ENCODE data around the gene B4GALNT3.

B4GALNT3 gene

DNA sequence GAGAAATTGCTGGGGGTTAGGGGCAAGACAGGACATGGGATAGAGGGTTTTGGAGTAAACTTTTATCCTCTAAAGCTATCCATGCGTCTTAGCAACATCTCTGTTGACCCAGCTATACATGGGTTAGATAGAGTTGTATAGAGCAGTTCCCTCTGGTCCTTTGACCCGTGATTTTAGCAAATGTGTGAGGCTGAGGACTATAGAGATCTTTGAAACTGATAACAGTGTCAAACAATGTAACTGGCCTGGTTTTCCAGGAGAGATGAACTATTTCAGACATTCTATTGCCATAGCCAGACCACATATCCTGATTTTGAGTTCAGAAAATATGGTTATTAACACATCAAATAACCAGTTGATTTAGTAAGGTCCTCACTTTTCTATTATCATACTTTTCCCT lies 60.4 kb downstream of the B4GALNT3 start:
- TF ChIP-seq, protein P1, sequence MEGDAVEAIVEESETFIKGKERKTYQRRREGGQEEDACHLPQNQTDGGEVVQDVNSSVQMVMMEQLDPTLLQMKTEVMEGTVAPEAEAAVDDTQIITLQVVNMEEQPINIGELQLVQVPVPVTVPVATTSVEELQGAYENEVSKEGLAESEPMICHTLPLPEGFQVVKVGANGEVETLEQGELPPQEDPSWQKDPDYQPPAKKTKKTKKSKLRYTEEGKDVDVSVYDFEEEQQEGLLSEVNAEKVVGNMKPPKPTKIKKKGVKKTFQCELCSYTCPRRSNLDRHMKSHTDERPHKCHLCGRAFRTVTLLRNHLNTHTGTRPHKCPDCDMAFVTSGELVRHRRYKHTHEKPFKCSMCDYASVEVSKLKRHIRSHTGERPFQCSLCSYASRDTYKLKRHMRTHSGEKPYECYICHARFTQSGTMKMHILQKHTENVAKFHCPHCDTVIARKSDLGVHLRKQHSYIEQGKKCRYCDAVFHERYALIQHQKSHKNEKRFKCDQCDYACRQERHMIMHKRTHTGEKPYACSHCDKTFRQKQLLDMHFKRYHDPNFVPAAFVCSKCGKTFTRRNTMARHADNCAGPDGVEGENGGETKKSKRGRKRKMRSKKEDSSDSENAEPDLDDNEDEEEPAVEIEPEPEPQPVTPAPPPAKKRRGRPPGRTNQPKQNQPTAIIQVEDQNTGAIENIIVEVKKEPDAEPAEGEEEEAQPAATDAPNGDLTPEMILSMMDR (conservative IDR thresholded peaks at IDR 0.05; ENCODE audit: low read depth, low read length): no peak
- no peak overlapping the region for H3K4me3 ChIP-seq (ENCODE audit: low read length)
- DNase-seq (ENCODE audit: low read depth): no peak

DNA sequence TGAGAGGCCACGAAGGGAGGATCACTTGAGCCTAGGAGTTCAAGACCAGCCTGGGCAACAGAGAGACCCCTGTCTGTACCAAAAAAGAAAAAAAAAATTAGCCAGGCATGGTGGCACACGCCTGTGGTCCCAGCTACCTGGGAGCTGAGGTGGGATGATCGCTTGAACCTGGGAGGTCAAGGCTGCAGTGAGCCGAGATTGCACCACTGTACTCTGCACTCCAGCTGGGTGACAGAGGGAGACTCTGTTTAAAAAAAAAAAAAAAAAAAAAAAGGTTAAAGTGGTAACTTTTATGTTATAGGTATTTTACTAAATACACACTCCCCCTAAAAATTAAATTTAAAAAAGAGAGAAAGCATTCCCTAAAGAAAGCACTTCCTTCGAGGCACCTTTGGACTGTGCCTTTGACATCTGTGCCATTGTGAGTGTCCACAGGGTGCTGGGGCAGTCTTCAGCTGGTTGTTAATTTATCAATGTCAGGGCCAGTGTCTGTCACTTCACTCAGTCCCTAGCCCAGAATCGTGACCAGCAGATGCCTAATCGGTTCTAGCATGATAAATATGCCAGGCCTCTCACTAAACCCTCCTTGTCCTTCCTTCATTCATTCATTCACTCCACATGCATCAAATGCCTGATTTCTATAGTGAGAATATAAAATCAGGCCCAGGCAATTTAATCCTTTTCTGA lies 63.1 kb downstream of the B4GALNT3 start:
- TF ChIP-seq, protein P1 (conservative IDR thresholded peaks at IDR 0.05; ENCODE audit: low read depth, low read length): no peak
- no peak overlapping the region for H3K4me3 ChIP-seq (ENCODE audit: low read length)
- no peak for DNase-seq (ENCODE audit: low read depth)

DNA sequence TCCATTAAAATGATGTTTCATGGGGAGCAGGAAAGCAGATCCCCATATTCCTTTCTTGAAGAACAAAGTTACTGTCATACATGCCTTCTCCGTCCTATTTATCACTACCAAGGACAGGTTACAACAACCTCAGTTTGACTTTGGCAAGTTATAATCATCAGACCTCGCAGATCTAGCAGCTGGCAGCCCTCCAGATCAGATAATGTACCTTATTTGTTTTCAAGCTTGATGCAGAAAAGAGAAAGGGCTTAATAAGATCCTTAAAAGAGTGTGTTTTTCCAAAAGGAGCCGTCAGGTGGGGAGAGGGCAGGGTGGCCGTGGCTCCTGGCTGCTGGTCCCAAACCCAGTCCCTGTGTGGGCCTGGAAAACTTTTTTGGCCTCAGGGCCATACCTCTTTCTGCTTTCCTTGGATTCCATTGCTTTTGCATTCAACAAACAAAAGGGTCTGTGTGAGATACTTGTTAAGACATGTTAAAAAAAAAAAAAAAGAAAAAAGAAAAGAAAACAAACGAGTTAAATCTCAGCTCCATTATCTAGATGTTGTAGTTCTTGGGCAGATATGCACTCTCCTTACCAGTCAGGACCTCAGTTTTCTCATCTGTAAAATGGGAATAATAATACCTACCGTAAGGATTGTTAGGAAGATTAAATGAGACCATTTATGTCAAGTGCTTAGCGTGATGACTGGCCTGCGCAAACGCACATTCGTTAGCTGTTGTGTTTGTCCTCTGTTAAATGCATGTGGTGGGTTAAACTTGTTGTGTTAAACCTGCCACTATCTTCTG lies 64.6 kb downstream of the B4GALNT3 start:
- TF ChIP-seq, protein P1 (conservative IDR thresholded peaks at IDR 0.05; ENCODE audit: low read depth, low read length): no peak
- DNase-seq (ENCODE audit: low read depth): no peak

DNA sequence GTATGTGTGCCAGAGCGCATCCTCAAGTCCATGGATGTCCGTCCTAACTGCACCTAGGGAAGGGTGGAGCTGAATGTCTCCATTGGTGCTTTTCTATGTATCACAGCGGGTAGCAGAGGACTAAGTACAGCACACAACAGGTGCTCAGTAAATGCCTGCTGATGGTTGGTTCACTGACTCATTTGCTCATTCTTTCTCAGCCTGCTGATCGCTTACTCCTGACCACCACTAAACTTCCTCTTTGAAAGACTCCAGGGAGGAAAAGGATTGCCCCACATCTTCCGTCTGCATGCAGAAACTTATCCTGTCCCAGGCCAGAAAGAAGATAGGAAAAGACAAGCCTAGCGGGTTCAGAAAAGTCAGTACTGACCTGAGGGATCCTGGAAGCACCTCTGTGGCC lies 66.3 kb downstream of the B4GALNT3 start:
- TF ChIP-seq, protein P1 (conservative IDR thresholded peaks at IDR 0.05; ENCODE audit: low read depth, low read length): no peak
- H3K4me3 ChIP-seq (ENCODE audit: low read length): no peak overlapping the region
- DNase-seq (ENCODE audit: low read depth): no peak

More for the DNA sequence above, 64.6 kb downstream of the B4GALNT3 start:
- no peak overlapping the region for H3K4me3 ChIP-seq (ENCODE audit: low read length)

DNA sequence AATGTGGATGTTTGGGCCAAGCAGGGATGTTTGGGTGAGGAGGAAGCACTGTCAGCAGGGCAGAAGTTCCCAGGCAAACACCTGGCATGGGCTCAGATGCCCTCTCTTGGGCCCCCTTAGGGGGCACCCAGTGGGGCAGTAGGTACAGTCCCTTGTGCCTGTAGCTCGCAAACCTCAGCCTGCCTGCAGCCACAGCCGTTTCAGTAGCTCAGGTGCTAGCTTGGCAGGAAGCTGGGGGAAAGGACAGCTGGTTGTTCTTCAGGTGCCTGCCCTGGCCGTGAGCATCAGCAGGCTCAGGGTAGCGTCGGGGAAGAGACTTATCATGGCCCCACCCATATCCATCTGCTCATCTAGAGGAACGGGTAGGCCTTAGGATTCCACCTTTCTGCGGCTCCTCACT lies 67.5 kb downstream of the B4GALNT3 start:
- H3K4me3 ChIP-seq (ENCODE audit: low read length): no peak overlapping the region
- no peak for DNase-seq (ENCODE audit: low read depth)
- TF ChIP-seq, protein P1 (conservative IDR thresholded peaks at IDR 0.05; ENCODE audit: low read depth, low read length): no peak

DNA sequence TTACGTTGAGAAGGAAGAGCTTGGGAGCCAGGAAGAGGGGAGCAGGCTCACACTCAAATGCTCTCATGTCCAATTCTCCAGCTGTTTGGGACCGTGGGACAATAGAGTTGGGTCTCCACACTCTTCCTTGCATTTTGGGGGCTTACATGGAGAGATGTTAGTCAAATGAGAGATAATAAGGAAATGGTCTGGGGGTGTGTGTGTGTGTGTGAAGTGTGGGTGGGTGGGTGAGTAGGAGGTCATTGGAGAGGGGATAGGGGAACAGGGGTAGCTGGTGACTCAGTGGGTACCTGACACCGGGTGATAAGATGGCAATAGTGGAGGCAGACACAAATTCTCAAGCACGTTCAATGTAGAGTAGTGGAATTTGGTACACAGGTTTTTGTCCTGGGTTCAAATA lies 68.0 kb downstream of the B4GALNT3 start:
- TF ChIP-seq, protein P1 (conservative IDR thresholded peaks at IDR 0.05; ENCODE audit: low read depth, low read length): no peak
- no peak for DNase-seq (ENCODE audit: low read depth)

DNA sequence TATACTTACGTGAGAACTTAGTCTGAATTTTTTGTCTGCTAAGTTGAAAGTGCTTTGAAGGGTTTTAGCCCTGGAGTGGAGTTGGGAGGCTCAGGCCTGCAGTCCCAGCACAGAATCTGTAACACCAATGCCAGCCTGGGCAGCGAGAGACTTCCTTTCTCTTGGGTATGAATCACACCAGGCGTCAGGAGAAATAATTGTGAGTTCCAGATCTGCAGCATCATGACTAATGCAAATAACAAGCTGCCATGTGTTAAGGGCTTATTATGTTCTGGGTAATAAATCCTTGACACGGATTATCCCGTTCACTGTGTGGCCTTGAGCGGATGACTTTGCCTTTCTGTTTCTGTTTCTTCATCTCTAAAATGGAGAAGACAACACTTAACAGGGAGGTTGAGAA lies 70.6 kb downstream of the B4GALNT3 start:
- peak; percentile 93 for DNase-seq (ENCODE audit: low read depth)
- no peak overlapping the region for H3K4me3 ChIP-seq (ENCODE audit: low read length)
- TF ChIP-seq, protein P1 (conservative IDR thresholded peaks at IDR 0.05; ENCODE audit: low read depth, low read length): no peak

More for the DNA sequence above, 68.0 kb downstream of the B4GALNT3 start:
- H3K4me3 ChIP-seq (ENCODE audit: low read length): no peak overlapping the region

Data from retinal pigment epithelial cell (primary cell).